H1 (cell line): ENCODE results near the gene ZNF408. TPM values are rescaled to one million over a fixed set of nuclear protein-coding genes. Genes with fewer than 3 reads are reported as not detected.

Source experiments
- CHD7 ChIP-seq: fragments of 300-600 bp; sonication (generic); IDR thresholded peaks from 2 replicates; pipeline ENCODE4 v1.7.1; 2012; ENCODE audit warnings: low read length, moderate library complexity, mild to moderate bottlenecking, inconsistent platforms; ENCODE audit not compliant: insufficient replicate concordance
- MAFK ChIP-seq: IDR thresholded peaks from 2 replicates; pipeline ENCODE4 v1.6.1; 2012; ENCODE audit warnings: low read depth, mild to moderate bottlenecking, improper control_type of control experiment, low read length
- POLR2AphosphoS5 ChIP-seq: IDR thresholded peaks from 2 replicates; pipeline ENCODE4 v1.6.1; 2011; ENCODE audit warnings: low read depth, low read length
- SP2 ChIP-seq: IDR thresholded peaks from 2 replicates; pipeline ENCODE4 v1.6.1; 2012; ENCODE audit warnings: mild to moderate bottlenecking, low read length, inconsistent platforms
- polyA plus RNA-seq, 7 experiments: library from polyadenylated mRNA; depleted of rRNA in 3 of 7; stranded (reverse) in 5 of 7; unstranded in 2 of 7; fragments of >200 nt in 5 of 7; fragments of 200-250 nt in 2 of 7; gene quantifications; 1 replicate in 5 of 7; 2 replicates in 1 of 7; 4 replicates in 1 of 7; pipeline versions ENCODE4 v1.2.1 to v1.2.3, GENCODE V29; 2011 to 2013; ENCODE audit warnings: missing spikeins in 2 of 7, mixed read lengths in 2 of 7
- total RNA-seq: library from RNA; stranded (reverse); fragmentation: NEBNext Ultra II Directional; extraction: Animal tissue kit (Norgen Biotek cat#: 25700); gene quantifications from 2 replicates; pipeline ENCODE4 v1.2.1, GENCODE V29; 2021

The ZNF408 gene
- total and polyA plus RNA-seq, 2 of the 8 experiments (the other 6 are each of a cell fraction or from before 2014, with no cell fraction given), result 10.7 to 11.0 TPM

- no peak for TF ChIP-seq CHD7
- TF ChIP-seq POLR2AphosphoS5, result no peak
- TF ChIP-seq SP2, result no peak
- no peak for TF ChIP-seq MAFK
These were observed 26.9 kb upstream of the ZNF408 start (continued) for GRCh38 chr11:46673713-46674462.
